ENCODE measurements around the gene RPL26. TPM values are rescaled to one million over a fixed set of nuclear protein-coding genes. Genes with fewer than 3 reads are reported as not detected.
"Not testable (repeated sequence)": the region's sequence is repeated elsewhere in the genome, so short reads cannot be mapped to it uniquely, and the experiment has no call there.

Gene RPL26
- total and polyA plus RNA-seq, 4 experiments from 2014 or later: 1,274 to 2,878 (median 2,246) TPM

DNA sequence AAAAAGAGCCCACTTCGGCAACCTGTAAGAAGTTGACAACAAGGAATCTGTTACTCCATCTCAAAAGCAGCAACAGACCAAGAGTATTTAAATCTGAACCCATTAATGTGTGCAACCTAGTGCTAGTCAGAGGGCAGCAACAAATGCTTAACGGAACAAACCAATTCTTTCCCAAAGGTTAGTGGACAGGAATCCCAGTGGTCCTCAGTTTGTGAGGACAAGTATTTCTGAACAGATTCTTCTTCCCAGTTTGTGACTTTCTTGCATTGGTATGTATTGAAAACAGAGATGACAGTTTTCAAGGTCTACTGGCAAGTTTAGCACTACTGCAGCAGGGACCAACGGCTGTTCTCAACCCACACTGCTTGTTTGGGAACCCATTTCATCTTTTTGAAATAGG is 2.9 kb downstream of the RPL26 start:
- H3K36me3 ChIP-seq (ENCODE audit: insufficient read depth, low read length): peaks cover 50% of the 10 kb centered on the region
- Mint-ChIP-seq H3K4me3 (peak overlapping the region in 3 of 8 donors; percentile 3 to 40 (median 10)), H3K9me3 (peaks cover 0 to 7% (median 0%) of the 10 kb centered on the region in 8 donors), H3K27ac (peak overlapping the region; percentile 18 to 96 (median 48)), H3K36me3 (peaks cover 49 to 73% of the 10 kb centered on the region in 2 donors), H3K4me1 (peaks cover 38 to 94% (median 65%) of the 10 kb centered on the region in 4 donors), H3K27me3 (no peaks in the 10 kb centered on the region)
- H3K9me3 ChIP-seq (ENCODE audit: control insufficient read depth in 1 of 2, low read length in 2 of 2): no peaks in the 10 kb centered on the region
- no peak overlapping the region for H3K4me3 ChIP-seq (ENCODE audit: low read length in 2 of 2)
- peaks cover 63% of the 10 kb centered on the region for H3K4me1 ChIP-seq (ENCODE audit: insufficient read depth, low read length)
- CTCF ChIA-PET (ENCODE audit: partially characterized antibody): interaction anchor here (0.9 kb wide), 1 partner anchor 365 kb away, joined by 3 read pairs; no protein-coding TSS in a partner anchor
- POLR2A ChIA-PET (ENCODE audit: partially characterized antibody): no interaction called here
- H3K27ac ChIP-seq (ENCODE audit: low read depth, low read length): peak overlapping the region; percentile 77
- DNase-seq: no peak
- intact Hi-C loops (cut with micrococcal nuclease): loop anchor here (5.0 kb wide), 1 partner anchor 158 kb away; no protein-coding TSS in a partner anchor
- H3K27me3 ChIP-seq (ENCODE audit: insufficient read depth, low read length): no peaks in the 10 kb centered on the region

DNA sequence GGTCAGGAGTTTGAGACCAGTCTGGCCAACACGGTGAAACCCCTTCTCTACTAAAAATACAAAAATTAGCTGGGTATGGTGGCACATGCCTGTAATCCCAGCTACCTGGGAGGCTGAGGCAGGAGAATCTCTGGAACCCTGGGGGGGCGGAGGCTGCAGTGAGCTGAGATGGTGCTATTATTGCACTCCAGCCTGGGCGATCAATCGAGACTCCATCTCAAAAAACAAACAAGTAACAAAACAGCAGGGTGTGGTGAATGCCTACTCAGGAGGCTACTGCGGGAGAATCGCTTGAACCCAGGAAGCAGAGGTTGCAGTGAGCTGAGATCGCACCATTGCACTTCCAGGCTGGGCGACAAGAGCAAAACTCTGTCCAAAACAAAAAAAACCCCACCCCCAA is 4.9 kb downstream of the RPL26 start:
- intact Hi-C loops (cut with micrococcal nuclease): loop anchor here (5.0 kb wide), 1 partner anchor 241 kb away; no protein-coding TSS in a partner anchor
- H3K27me3 Mint-ChIP-seq; DNase-seq; H3K27ac ChIP-seq (ENCODE audit: low read depth, low read length); H3K9me3 ChIP-seq (ENCODE audit: control insufficient read depth in 1 of 2, low read length in 2 of 2); H3K9me3 Mint-ChIP-seq; H3K4me3 ChIP-seq (ENCODE audit: low read length in 2 of 2); H3K27me3 ChIP-seq (ENCODE audit: insufficient read depth, low read length): not testable (repeated sequence)
- Mint-ChIP-seq H3K4me3 (peak overlapping the region in 2 of 8 donors; percentile 68 to 89), H3K36me3 (peaks cover 49 to 69% of the 10 kb centered on the region in 2 donors), H3K4me1 (peaks cover 33 to 83% (median 56%) of the 10 kb centered on the region in 4 donors), H3K27ac (peak overlapping the region in 3 of 7 donors; percentile 60 to 91 (median 73))
- ChIA-PET CTCF (ENCODE audit: partially characterized antibody) (interaction anchor here (1.6 to 2.1 kb wide), 2 partner anchors 18 to 268 kb away, joined by 3 to 5 read pairs; no protein-coding TSS in a partner anchor), POLR2A (ENCODE audit: partially characterized antibody) (interaction anchor here (0.5 kb wide), 1 partner anchor 174 kb away, joined by 4 read pairs; no protein-coding TSS in a partner anchor)
- Histone ChIP-seq H3K36me3 (ENCODE audit: insufficient read depth, low read length) (peaks cover 50% of the 10 kb centered on the region), H3K4me1 (ENCODE audit: insufficient read depth, low read length) (peaks cover 52% of the 10 kb centered on the region)

DNA sequence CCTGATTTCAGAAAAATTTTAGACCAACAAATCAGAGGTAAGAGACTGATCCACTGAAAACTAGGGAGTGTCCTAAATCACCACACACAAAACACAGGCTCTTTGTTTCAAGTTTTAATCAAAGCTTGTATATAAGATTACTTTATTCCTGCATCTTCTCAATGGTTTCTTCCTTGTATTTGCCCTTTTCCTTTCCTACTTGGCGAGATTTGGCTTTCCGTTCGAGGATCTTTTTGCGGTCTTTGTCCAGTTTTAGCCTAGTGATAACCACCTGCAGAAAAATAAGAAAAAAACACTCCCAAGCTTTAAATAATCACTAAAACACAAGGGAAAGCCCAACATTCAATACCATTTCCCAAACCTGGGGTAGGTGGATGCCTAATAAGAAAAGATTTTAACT is 5.6 kb downstream of the RPL26 start:
- Histone ChIP-seq H3K27ac (ENCODE audit: low read depth, low read length) (peak overlapping the region; percentile 85), H3K36me3 (ENCODE audit: insufficient read depth, low read length) (peaks cover 50% of the 10 kb centered on the region), H3K27me3 (ENCODE audit: insufficient read depth, low read length) (no peaks in the 10 kb centered on the region), H3K9me3 (ENCODE audit: control insufficient read depth in 1 of 2, low read length in 2 of 2) (no peaks in the 10 kb centered on the region), H3K4me1 (ENCODE audit: insufficient read depth, low read length) (peaks cover 52% of the 10 kb centered on the region), H3K4me3 (ENCODE audit: low read length in 2 of 2) (no peak overlapping the region)
- Mint-ChIP-seq H3K4me3 (peak overlapping the region in 6 of 8 donors; percentile 50 to 91 (median 88)), H3K27me3 (no peaks in the 10 kb centered on the region), H3K27ac (peak overlapping the region in 6 of 7 donors; percentile 77 to 92 (median 90)), H3K36me3 (peaks cover 42 to 62% of the 10 kb centered on the region in 2 donors), H3K9me3 (no peaks in the 10 kb centered on the region), H3K4me1 (peaks cover 30 to 76% (median 52%) of the 10 kb centered on the region in 4 donors)
- ChIA-PET POLR2A (ENCODE audit: partially characterized antibody) (interaction anchor here (0.8 to 2.3 kb wide), 5 partner anchors 16 to 144 kb away, joined by 3 to 18 read pairs (median 5); partner anchors contain the start of genes CTC1, NDEL1 and SLC25A35), CTCF (ENCODE audit: partially characterized antibody) (interaction anchor here (0.7 to 2.1 kb wide), 12 partner anchors 10 to 267 kb away, joined by 3 to 8 read pairs (median 4); partner anchors contain the start of gene SLC25A35)
- no peak for DNase-seq
- intact Hi-C loops (cut with micrococcal nuclease): loop anchor here (5.0 kb wide), 1 partner anchor 240 kb away; no protein-coding TSS in a partner anchor

DNA sequence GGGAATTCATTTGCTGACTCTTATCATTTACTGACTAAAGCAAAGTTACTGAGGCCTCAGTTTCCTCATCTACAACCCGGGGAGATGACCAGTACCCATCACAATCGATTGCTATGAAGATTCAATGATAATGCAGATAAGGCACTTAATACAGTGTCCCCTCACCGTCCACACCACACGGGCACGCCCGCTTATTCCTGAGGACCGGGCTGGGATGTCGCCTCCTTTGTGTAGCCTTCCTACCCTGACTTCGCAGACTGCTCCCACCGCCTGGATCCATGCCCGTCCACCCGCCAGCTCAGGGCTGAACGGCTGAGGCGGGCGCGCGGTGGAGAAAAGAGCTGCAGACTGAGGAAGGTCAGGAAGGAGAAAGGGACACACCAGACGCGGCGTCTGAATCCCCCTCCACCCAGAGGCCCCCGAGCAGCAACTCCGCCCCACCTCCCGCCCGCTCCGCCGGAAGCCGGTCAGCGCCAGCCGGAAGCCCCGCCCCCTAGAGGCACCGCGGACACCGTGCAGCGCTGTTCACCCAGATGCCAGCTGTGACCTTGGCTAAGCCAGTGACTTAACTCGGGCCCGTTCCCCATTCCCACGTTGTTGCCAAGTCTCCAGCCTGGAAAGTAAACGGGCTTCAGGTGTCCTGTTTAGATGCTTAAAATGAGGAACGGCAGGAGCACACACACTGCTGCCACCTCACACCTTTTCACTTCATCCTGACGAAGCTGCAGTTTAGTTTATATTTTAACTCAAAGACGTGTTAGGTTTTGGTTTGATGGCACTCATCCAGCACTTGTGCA is 6.5 kb downstream of the RPL26 start, which contains the start of gene KRABD2:
TSS of gene KRABD2 (minus strand) at position 434 of the 797 bp plus-strand sequence.
- peaks cover 39 to 59% of the 10 kb centered on the region in 2 donors for H3K36me3 Mint-ChIP-seq
- Histone ChIP-seq H3K27ac (ENCODE audit: low read depth, low read length) (peak within 1 kb of the TSS; percentile 85), H3K36me3 (ENCODE audit: insufficient read depth, low read length) (peaks cover 44% of the 10 kb centered on the region), H3K4me1 (ENCODE audit: insufficient read depth, low read length) (peaks cover 43% of the 10 kb centered on the region), H3K27me3 (ENCODE audit: insufficient read depth, low read length) (no peaks in the 10 kb centered on the region), H3K9me3 (ENCODE audit: control insufficient read depth in 1 of 2, low read length in 2 of 2) (no peaks in the 10 kb centered on the region), H3K4me3 (ENCODE audit: low read length in 2 of 2) (peak within 1 kb of the TSS; percentile 86 to 97)
- peak within 1 kb of the TSS; percentile 88 to 91 (median 90) for H3K4me3 Mint-ChIP-seq
- POLR2A ChIA-PET (ENCODE audit: partially characterized antibody): interaction anchor here (0.8 to 2.3 kb wide), 10 partner anchors 10 to 690 kb away, joined by 3 to 18 read pairs (median 4); partner anchors contain the start of genes CTC1, NDEL1 and SLC25A35
- H3K27me3 Mint-ChIP-seq: no peaks in the 10 kb centered on the region
- H3K9me3 Mint-ChIP-seq: no peaks in the 10 kb centered on the region
- DNase-seq: peak; percentile 84 to 91 (median 86)
- CTCF ChIA-PET (ENCODE audit: partially characterized antibody): interaction anchor here (0.6 to 2.1 kb wide), 19 partner anchors 11 to 580 kb away, joined by 3 to 11 read pairs (median 4); partner anchors contain the start of gene SLC25A35
- H3K4me1 Mint-ChIP-seq: peaks cover 28 to 66% (median 47%) of the 10 kb centered on the region in 4 donors
- intact Hi-C loops (cut with micrococcal nuclease): loop anchor here (5.0 kb wide), 1 partner anchor 239 kb away; no protein-coding TSS in a partner anchor
- H3K27ac Mint-ChIP-seq: peak within 1 kb of the TSS; percentile 87 to 93 (median 92)

DNA sequence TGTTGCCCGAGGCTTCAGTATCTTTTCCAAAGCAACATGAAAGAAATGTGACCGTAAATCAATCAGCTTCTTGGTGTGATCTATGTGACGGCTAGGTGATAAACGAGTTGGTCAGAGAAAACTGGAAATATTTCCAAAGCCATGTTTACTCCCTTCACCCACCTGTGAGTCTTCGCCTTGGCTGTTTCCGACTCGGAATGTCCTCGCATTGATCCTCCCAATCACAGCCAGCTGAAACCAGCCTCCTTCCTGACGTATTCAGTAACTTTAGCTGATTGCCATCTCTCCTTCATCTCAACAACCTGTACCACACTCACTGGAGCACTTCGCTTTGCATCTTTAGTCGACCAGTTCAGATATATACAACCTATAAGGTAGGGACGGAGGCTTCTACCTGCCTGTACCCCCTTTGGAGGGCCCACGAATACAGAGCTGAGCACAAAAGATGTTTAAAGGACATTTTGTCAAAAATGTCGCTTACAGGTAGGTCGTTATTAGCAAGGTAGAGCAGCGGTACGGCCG is 7.2 kb downstream of the RPL26 start:
- peak overlapping the region; percentile 85 for H3K27ac ChIP-seq (ENCODE audit: low read depth, low read length)
- ChIA-PET CTCF (ENCODE audit: partially characterized antibody) (interaction anchor here (0.7 to 2.0 kb wide), 11 partner anchors 12 to 622 kb away, joined by 3 to 11 read pairs (median 4); partner anchors contain the start of gene SLC25A35), POLR2A (ENCODE audit: partially characterized antibody) (interaction anchor here (0.6 to 2.3 kb wide), 9 partner anchors 8 to 370 kb away, joined by 3 to 18 read pairs (median 4); partner anchors contain the start of genes NDEL1 and SLC25A35)
- Mint-ChIP-seq H3K27ac (peak overlapping the region; percentile 87 to 93 (median 92)), H3K4me3 (peak overlapping the region; percentile 88 to 91 (median 90)), H3K4me1 (peaks cover 23 to 59% (median 42%) of the 10 kb centered on the region in 4 donors), H3K36me3 (peaks cover 36 to 56% of the 10 kb centered on the region in 2 donors), H3K27me3 (no peaks in the 10 kb centered on the region), H3K9me3 (no peaks in the 10 kb centered on the region)
- intact Hi-C loops (cut with micrococcal nuclease): loop anchor here (5.0 kb wide), 1 partner anchor 238 kb away; no protein-coding TSS in a partner anchor
- H3K9me3 ChIP-seq (ENCODE audit: control insufficient read depth in 1 of 2, low read length in 2 of 2): no peaks in the 10 kb centered on the region
- peaks cover 41% of the 10 kb centered on the region for H3K36me3 ChIP-seq (ENCODE audit: insufficient read depth, low read length)
- H3K4me1 ChIP-seq (ENCODE audit: insufficient read depth, low read length): peaks cover 37% of the 10 kb centered on the region
- peak overlapping the region; percentile 86 to 97 for H3K4me3 ChIP-seq (ENCODE audit: low read length in 2 of 2)
- no peaks in the 10 kb centered on the region for H3K27me3 ChIP-seq (ENCODE audit: insufficient read depth, low read length)
- no peak for DNase-seq

DNA sequence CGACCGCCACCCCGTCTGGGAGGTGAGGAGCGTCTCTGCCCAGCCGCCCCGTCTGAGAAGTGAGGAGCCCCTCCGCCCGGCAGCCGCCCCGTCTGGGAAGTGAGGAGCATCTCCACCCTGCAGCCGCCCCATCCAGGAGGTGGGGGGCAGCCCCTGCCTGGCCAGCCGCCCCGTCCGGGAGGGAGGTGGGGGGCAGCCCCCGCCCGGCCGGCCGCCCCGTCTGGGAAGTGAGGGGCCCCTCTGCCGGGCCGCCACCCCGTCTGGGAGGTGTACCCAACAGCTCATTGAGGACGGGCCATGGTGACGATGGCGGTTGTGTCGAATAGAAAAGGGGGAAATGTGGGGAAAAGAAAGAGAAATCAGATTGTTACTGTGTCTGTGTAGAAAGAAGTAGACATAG is 9.1 kb downstream of the RPL26 start:
- DNase-seq; H3K4me3 Mint-ChIP-seq; H3K4me3 ChIP-seq (ENCODE audit: low read length in 2 of 2); H3K27me3 ChIP-seq (ENCODE audit: insufficient read depth, low read length); H3K27me3 Mint-ChIP-seq; H3K9me3 ChIP-seq (ENCODE audit: control insufficient read depth in 1 of 2, low read length in 2 of 2); CTCF ChIA-PET (ENCODE audit: partially characterized antibody); intact Hi-C loops (cut with micrococcal nuclease); POLR2A ChIA-PET (ENCODE audit: partially characterized antibody); H3K27ac ChIP-seq (ENCODE audit: low read depth, low read length); H3K9me3 Mint-ChIP-seq; H3K27ac Mint-ChIP-seq: not testable (repeated sequence)
- Mint-ChIP-seq H3K4me1 (peaks cover 15 to 40% (median 27%) of the 10 kb centered on the region in 4 donors), H3K36me3 (peaks cover 34 to 54% of the 10 kb centered on the region in 2 donors)
- Histone ChIP-seq H3K36me3 (ENCODE audit: insufficient read depth, low read length) (peaks cover 34% of the 10 kb centered on the region), H3K4me1 (ENCODE audit: insufficient read depth, low read length) (peaks cover 18% of the 10 kb centered on the region)
